Measurements from ENCODE around the gene XXYLT1. TPM values are rescaled to one million over a fixed set of nuclear protein-coding genes. Genes with fewer than 3 reads are reported as not detected.

Gene XXYLT1
- total and polyA plus RNA-seq, 2 of the 8 experiments (the other 6 are each of a cell fraction or from before 2014, with no cell fraction given) = 18.9 to 23.8 TPM

DNA sequence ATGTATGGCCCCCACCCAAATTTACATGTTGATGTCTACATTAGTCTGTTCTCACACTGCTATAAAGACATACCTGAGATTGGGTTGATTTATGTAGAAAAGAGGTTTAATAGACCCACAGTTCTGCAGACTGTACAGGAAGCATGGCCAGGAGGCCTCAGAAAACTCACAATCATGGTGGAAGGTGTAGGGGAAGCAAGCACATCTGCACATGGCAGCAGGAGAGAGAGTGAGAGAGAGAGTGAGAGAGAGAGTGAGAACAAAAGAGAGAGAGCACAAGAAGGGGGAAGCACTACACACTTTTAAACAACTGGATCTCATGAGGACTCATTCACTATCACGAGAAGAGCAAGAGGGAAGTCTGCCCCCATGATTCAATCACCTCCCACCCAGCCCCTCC lies 130.5 kb downstream of the XXYLT1 start:
- Histone ChIP-seq H3K23ac (ENCODE audit: insufficient read length) (no peak overlapping the region), H3K27ac (ENCODE audit: low read depth, low read length) (no peak overlapping the region), H2AK5ac (ENCODE audit: low read depth, low read length) (no peak overlapping the region), H3K79me2 (ENCODE audit: control insufficient read depth in 1 of 2, insufficient read depth in 2 of 2, low read length in 2 of 2) (no peaks in the 10 kb centered on the region), H2BK20ac (ENCODE audit: low read length) (no peak overlapping the region), H4K8ac (ENCODE audit: extremely low read depth, insufficient read depth, low read length) (no peak overlapping the region), H2BK12ac (ENCODE audit: low read depth, low read length) (no peak overlapping the region), H3K56ac (replicated peaks; ENCODE audit: insufficient read length, low read depth, low read length) (no peak overlapping the region), H2AFZ (ENCODE audit: low read length) (no peak overlapping the region), H2BK5ac (ENCODE audit: low read depth, low read length) (no peak overlapping the region), H3K4me1 (replicated peaks in 1 of 4; ENCODE audit: control insufficient read depth in 3 of 4, insufficient read depth in 4 of 4, low read length in 3 of 4) (no peaks in the 10 kb centered on the region), H3K9me3 (ENCODE audit: insufficient read depth in 2 of 2, low read depth in 1 of 2, low read length in 1 of 2) (0 out of 4 replicates have a peak, but pooled peaks cover 0 to 4% of the 10 kb centered on the region in 2 experiments), H3K27me3 (replicated peaks in 1 of 4; ENCODE audit: control insufficient read depth in 3 of 4, extremely low read depth in 1 of 4, insufficient read depth in 3 of 4, low read length in 3 of 4) (no peaks in the 10 kb centered on the region), H3K4me3 (ENCODE audit: extremely low read depth in 1 of 4, insufficient read depth in 2 of 4, low read depth in 3 of 4, low read length in 4 of 4) (no peak overlapping the region), H4K5ac (ENCODE audit: insufficient read length, low read depth, low read length) (no peak overlapping the region), H2BK15ac (ENCODE audit: low read length) (no peak overlapping the region), H3K14ac (ENCODE audit: insufficient read length) (no peak overlapping the region), H3K4ac (replicated peaks; ENCODE audit: insufficient read length, low read depth, low read length) (no peak overlapping the region), H2BK120ac (replicated peaks; ENCODE audit: low read depth, low read length) (no peak overlapping the region), H3K9ac (replicated peaks in 1 of 4; ENCODE audit: extremely low read depth in 1 of 4, low read depth in 3 of 4, low read length in 3 of 4) (no peak overlapping the region), H3K79me1 (ENCODE audit: low read depth, low read length) (no peaks in the 10 kb centered on the region; the same call in 1 of the 2 replicates), H3K36me3 (ENCODE audit: control insufficient read depth in 2 of 4, insufficient read depth in 4 of 4, low read length in 3 of 4) (no peaks in the 10 kb centered on the region; a peak in 1 of 8 replicates), H4K20me1 (replicated peaks in 1 of 2; ENCODE audit: control insufficient read depth in 1 of 2, insufficient read depth in 2 of 2, low read length in 2 of 2) (no peaks in the 10 kb centered on the region), H3K23me2 (ENCODE audit: low read depth, low read length) (no peaks in the 10 kb centered on the region), H4K91ac (replicated peaks; ENCODE audit: insufficient read length, low read length) (no peak overlapping the region), H3K4me2 (ENCODE audit: insufficient read depth in 1 of 2, low read depth in 2 of 2, low read length in 2 of 2) (no peak overlapping the region), H3K18ac (ENCODE audit: extremely low read depth, low read length) (no peak overlapping the region)
- no peak for DNase-seq (ENCODE audit: low read depth in 1 of 2, low spot score in 2 of 2)
- POLR2A ChIA-PET (ENCODE audit: partially characterized antibody) = no interaction called here
- CTCF ChIA-PET (ENCODE audit: partially characterized antibody) = interaction anchor here (0.7 to 1.6 kb wide), 4 partner anchors 8 to 98 kb away, joined by 3 to 5 read pairs (median 4); no protein-coding TSS in a partner anchor
- 100% methylated on average over 1 of the region's 1 CpG; no CpG with 5 or more reads in 1 of the 2 experiments for WGBS, 2 experiments (ENCODE audit: extremely low coverage in 1 of 2, insufficient coverage in 1 of 2, insufficient read length in 1 of 2, insufficient replicate concordance in 2 of 2, low coverage in 1 of 2, low lambda C conversion rate in 2 of 2, missing lambda C conversion rate in 1 of 2)
- FAIRE-seq = no peak
- TF ChIP-seq TCF12 (IDR thresholded peaks at IDR 0.05; ENCODE audit: low read depth, low read length) (no peak), PHF8 (conservative IDR thresholded peaks at IDR 0.05; ENCODE audit: low read depth, low read length) (no peak)
